BE2C (cell line): ENCODE measurements around the gene BMP10.

Source experiments
- DNase-seq: peaks from one replicate; pipeline ENCODE4 v3.0.0-alpha.2; 2020
- H3K27me3 ChIP-seq: fragments of 250-450 bp; sonication (Bioruptor Pico); 2 replicates; pipeline ENCODE4 v1.5.1; 2020; ENCODE audit warnings: mild to moderate bottlenecking
- H3K36me3 ChIP-seq: fragments of 250-450 bp; sonication (Bioruptor Pico); 2 replicates; pipeline ENCODE4 v1.5.1; 2020; ENCODE audit warnings: mild to moderate bottlenecking
- H3K4me1 ChIP-seq: fragments of 250-450 bp; sonication (Bioruptor Pico); 2 replicates; pipeline ENCODE4 v1.5.1; 2020
- H3K4me3 ChIP-seq: 2 replicates; pipeline ENCODE4 v1.5.1; 2011; ENCODE audit warnings: low read depth, low read length
- H3K9me3 ChIP-seq: fragments of 250-450 bp; sonication (Bioruptor Pico); 2 replicates; pipeline ENCODE4 v1.5.1; 2020
- TF ChIP-seq, protein P1 (sequence below): IDR thresholded peaks from 2 replicates; pipeline ENCODE4 v1.5.1; 2012; ENCODE audit warnings: mild to moderate bottlenecking, low read depth, low read length

Gene BMP10

DNA sequence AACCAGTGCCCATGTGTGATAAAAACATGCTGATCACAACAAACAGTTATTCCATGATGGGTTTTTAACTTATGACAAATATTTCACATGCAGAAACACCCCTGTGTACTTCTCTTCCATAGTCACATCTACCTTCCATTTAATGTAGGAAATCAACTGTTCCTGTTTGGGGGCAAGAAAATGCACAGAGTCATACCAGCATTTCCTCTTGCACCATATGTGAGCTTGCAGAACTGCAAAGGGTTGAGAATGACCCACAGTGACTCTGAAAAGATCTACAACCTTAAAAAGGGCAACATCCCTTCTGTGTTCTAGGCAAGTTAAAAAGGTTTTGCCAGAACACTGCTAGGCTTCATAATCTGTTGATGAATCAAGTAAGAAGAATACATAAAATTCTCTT lies 9.9 kb downstream of the BMP10 start:
- Histone ChIP-seq H3K4me1 (no peaks in the 10 kb centered on the region), H3K4me3 (no peak overlapping the region), H3K36me3 (no peaks in the 10 kb centered on the region), H3K27me3 (no peaks in the 10 kb centered on the region), H3K9me3 (no peaks in the 10 kb centered on the region)
- TF ChIP-seq, protein P1, sequence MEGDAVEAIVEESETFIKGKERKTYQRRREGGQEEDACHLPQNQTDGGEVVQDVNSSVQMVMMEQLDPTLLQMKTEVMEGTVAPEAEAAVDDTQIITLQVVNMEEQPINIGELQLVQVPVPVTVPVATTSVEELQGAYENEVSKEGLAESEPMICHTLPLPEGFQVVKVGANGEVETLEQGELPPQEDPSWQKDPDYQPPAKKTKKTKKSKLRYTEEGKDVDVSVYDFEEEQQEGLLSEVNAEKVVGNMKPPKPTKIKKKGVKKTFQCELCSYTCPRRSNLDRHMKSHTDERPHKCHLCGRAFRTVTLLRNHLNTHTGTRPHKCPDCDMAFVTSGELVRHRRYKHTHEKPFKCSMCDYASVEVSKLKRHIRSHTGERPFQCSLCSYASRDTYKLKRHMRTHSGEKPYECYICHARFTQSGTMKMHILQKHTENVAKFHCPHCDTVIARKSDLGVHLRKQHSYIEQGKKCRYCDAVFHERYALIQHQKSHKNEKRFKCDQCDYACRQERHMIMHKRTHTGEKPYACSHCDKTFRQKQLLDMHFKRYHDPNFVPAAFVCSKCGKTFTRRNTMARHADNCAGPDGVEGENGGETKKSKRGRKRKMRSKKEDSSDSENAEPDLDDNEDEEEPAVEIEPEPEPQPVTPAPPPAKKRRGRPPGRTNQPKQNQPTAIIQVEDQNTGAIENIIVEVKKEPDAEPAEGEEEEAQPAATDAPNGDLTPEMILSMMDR = no peak
- no peak for DNase-seq

DNA sequence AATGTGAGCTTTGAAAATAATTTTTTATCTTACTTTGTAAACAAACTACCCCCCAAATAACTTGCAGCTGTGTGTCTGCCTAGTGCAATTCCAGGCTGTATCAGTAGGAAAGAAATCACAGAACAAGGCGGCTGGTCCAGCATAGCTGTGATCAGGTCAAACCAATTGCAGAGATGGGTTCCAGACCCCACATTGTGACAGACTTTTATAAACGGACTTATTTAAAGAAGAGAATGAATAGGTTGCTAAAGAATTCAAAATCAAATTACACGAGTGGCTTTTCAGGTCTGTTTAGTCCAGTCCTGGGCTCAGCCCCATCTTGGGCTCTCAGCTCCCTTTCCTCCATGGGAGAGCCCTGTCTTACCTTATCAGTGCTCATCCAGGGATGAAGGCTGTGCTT lies 11.1 kb downstream of the BMP10 start:
- Histone ChIP-seq H3K4me3 (no peak overlapping the region), H3K27me3 (no peaks in the 10 kb centered on the region), H3K4me1 (no peaks in the 10 kb centered on the region), H3K36me3 (no peaks in the 10 kb centered on the region), H3K9me3 (no peaks in the 10 kb centered on the region)
- DNase-seq = no peak
- TF ChIP-seq, protein P1 = no peak

- H3K4me3 ChIP-seq = no peak overlapping the region
- H3K4me1 ChIP-seq = no peaks in the 10 kb centered on the region
- no peak for DNase-seq
- TF ChIP-seq, protein P1 = no peak
- no peaks in the 10 kb centered on the region for H3K9me3 ChIP-seq
- no peaks in the 10 kb centered on the region for H3K27me3 ChIP-seq
- no peaks in the 10 kb centered on the region for H3K36me3 ChIP-seq
These were observed 13.2 kb downstream of the BMP10 start for GRCh38 chr2:68857855-68858456.

DNA sequence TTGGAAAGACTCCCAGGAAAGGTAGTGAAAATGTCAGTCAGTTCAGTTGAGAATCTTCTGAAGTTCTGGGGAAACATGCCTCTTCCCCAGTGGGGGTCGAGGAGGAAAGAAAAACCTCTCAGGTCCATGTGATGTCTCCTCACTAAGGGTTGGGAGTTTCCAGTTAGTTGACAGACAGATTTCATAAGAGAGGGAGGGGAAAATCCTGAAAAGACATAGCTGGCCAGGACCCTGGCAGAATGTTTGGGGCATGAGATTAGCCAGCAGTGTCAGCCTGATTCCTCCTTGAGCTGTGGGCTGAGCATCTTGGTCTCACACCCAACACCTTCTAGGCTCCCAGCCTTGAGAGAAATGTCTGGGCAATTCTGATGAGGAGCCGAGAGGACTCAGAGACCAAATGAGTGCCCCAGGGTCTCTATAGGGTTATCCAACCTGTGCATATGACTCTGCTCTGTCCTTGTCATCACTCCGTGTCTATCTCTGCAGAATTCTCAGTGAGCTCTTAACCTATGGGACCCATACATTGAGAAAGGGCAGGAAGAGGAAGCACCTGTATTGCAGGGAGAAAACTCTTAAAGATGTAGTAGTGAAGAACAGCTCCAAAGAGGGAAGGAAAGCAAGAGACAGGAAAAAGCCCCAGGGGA lies 13.9 kb downstream of the BMP10 start:
- no peak overlapping the region for H3K4me3 ChIP-seq
- H3K4me1 ChIP-seq = no peaks in the 10 kb centered on the region
- DNase-seq = no peak
- no peaks in the 10 kb centered on the region for H3K27me3 ChIP-seq
- H3K36me3 ChIP-seq = no peaks in the 10 kb centered on the region
- TF ChIP-seq, protein P1 = no peak
- H3K9me3 ChIP-seq = no peaks in the 10 kb centered on the region

- no peak for DNase-seq
- Histone ChIP-seq H3K27me3 (no peaks in the 10 kb centered on the region), H3K4me1 (no peaks in the 10 kb centered on the region)
These were observed 15.6 kb downstream of the BMP10 start for GRCh38 chr2:68855550-68855949.

DNA sequence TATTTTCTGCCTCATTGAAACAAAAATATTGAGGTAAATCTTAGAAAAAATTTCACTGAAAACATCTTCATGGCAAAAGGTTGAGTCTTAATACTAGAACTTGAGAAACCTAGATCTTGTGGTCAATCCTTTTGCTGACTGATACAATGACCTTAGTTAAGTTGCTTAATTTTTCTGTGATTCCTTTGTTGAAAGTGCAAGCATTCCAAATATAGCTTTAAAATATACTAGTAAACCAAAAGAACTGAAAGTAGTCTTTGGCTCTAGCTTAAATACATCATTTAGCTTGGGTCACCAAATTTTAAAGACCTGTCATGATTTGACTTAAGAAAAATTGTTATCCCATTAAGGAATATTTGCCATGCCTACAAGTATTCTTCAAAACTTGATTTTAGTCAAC lies 16.7 kb downstream of the BMP10 start:
- no peaks in the 10 kb centered on the region for H3K4me1 ChIP-seq
- no peak overlapping the region for H3K4me3 ChIP-seq
- no peak for DNase-seq
- H3K9me3 ChIP-seq = no peaks in the 10 kb centered on the region
- TF ChIP-seq, protein P1 = no peak
- no peaks in the 10 kb centered on the region for H3K36me3 ChIP-seq
- H3K27me3 ChIP-seq = no peaks in the 10 kb centered on the region

More at GRCh38 chr2:68855550-68855949, 15.6 kb downstream of the BMP10 start:
- H3K9me3 ChIP-seq = no peaks in the 10 kb centered on the region
- TF ChIP-seq, protein P1 = no peak
- no peak overlapping the region for H3K4me3 ChIP-seq
- no peaks in the 10 kb centered on the region for H3K36me3 ChIP-seq
